ENCODE measurements around the gene GPS1.
A peak's percentile ranks its signal among the peaks of the same experiment; 100 is the strongest.

GPS1 gene

DNA sequence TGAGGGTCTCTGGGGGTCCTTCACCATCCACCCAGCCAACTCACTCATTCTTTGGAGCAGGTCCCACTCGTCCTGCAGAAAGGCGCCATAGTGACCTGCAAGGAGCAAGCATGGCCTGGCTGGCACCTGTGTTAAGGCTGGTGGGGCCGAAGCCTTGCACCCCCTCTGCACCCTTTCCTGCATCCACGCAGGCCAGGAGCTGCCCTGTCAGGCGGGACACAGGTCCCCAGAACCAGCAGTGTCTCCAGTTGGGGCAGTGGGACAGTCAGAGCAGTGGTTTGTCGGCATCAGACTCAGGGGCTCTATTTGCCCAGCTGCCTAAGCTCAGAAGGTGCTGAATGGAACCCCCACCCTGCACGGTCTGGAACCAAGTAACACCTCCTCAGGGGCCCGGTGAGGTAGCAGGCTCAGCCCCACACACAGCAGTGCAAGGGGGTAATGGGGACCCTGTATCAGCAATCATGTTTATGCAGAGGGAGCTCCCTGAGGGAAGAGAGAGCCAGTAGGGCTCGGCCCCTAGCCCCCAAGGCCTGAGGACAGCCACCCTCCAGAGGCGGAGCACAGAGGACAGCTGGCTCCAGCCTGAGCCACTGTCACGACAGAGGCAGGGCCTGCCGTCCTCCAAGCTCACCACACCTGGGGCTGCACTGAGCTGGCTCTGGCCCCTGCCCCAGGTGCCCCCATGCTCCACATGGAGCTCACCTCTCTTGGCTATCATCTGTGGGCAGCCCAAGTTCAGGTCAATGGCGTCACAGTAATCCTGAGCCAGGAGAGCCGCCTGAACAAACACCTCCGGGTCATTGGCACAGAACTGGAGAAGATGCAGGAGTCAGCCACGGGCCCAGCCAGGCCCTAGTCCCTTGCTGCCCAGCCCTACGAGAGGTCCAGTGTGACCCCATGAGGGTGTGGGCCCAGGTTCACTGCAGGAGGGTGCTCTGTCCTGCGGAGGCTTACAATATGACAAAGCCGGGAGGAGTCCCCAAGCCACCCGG lies 12.0 kb downstream of the GPS1 start:
- H3K4me3 ChIP-seq (ENCODE audit: low read depth, low read length): no peak overlapping the region
- TF ChIP-seq, protein P1, sequence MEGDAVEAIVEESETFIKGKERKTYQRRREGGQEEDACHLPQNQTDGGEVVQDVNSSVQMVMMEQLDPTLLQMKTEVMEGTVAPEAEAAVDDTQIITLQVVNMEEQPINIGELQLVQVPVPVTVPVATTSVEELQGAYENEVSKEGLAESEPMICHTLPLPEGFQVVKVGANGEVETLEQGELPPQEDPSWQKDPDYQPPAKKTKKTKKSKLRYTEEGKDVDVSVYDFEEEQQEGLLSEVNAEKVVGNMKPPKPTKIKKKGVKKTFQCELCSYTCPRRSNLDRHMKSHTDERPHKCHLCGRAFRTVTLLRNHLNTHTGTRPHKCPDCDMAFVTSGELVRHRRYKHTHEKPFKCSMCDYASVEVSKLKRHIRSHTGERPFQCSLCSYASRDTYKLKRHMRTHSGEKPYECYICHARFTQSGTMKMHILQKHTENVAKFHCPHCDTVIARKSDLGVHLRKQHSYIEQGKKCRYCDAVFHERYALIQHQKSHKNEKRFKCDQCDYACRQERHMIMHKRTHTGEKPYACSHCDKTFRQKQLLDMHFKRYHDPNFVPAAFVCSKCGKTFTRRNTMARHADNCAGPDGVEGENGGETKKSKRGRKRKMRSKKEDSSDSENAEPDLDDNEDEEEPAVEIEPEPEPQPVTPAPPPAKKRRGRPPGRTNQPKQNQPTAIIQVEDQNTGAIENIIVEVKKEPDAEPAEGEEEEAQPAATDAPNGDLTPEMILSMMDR (IDR thresholded peaks at IDR 0.05; ENCODE audit: low read depth, low read length): no peak

DNA sequence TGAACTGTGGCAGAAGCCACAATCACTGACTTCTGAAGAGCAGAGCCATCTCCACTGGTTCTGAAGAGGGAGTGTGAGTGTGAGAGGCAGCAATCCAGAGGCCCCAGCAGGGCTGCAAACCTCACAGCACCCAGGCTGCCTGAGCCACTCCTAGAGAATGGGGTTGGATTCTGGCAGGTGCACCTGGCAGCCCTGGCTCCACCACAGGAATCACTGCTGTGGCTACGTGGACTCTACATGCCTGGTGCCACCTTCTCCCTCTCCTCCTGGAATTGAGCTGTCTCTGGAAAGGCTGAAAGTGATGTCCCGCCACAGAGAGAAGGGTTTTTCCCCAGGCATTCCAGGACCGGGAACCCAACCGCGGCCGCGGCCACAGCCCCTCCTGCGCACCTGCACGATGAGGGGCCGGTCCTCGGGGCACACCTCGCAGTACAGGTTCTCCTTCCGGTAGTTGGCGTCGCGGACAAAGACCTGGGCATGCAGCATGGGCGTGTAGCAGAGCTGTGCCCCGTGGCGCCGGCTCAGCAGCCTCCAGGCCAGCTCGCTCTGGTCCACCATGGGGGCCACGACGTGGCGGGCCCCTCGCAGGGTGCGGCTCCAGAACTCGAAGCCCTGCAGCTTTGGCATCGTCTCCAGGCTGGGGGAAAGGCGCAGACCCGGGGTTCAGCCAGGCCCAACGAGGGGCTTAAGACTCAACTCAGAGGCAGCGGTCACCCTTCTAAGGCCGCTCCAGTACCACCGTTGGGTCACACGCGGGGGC lies 12.9 kb downstream of the GPS1 start:
- peak overlapping the region; percentile 85 for H3K4me3 ChIP-seq (ENCODE audit: low read depth, low read length)
- TF ChIP-seq, protein P1 (IDR thresholded peaks at IDR 0.05; ENCODE audit: low read depth, low read length): no peak

DNA sequence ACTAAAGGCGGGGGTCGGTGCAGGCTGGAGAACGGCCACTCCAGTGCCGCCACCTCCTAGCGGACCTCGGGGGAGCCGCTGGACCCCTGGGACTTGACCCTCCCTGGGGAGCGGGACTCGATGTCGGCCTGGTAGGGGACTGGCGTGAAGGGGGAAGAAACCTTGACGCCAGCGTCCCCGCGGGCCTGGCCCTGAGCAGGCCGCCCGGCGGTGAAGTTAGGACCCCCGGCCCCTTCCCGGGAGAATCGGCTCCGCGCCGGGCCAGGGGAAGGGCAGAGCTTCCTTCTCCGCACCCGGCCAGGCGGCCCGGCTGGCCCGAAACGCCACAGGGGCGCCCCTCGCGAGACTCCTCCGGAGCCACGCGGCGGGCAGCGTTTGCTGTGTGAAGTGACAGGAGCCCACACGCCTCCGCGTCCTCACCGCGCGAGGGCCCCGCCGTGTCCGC lies 13.5 kb downstream of the GPS1 start:
- peak overlapping the region; percentile 85 for H3K4me3 ChIP-seq (ENCODE audit: low read depth, low read length)
- TF ChIP-seq, protein P1 (IDR thresholded peaks at IDR 0.05; ENCODE audit: low read depth, low read length): no peak

DNA sequence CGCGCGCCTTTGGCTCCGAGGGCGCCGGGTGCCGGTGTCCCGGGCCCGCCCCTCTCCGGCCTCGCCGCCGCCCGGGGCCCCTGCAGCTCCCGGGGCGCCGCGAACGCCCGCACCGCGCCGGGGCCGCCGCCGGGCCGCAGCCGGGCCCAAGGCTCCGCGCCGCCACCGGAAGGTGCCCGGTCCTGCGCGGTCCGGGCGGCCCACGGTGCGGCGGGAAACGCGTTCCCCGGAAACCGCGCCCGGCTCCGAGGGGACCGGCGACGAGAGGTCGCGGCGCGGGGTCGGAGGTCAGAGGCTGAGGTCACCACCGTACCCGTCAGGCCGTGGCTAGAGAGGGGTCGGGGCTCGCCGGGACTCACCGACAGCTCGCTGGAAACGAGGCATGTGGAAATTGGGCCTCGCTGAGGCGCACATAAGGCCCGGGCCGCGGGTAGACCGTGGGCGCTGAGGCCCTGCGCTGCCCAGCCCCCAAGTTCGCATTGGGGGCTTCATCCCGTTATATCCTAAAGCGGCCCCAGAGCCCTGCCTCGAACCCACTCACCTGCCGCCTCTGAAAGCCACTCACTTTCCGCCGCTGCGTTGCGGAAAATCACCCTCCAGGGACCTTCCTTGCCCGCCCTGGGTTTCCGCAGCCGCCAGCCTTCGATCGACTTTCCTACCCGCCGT lies 14.1 kb downstream of the GPS1 start, which contains the start of gene DUS1L:
Gene DUS1L (minus strand): TSS at position 167 of the 666 bp plus-strand sequence. CDS start 745 bp downstream, outside the sequence.
- peak within 1 kb of the TSS; percentile 85 for H3K4me3 ChIP-seq (ENCODE audit: low read depth, low read length)
- TF ChIP-seq, protein P1 (IDR thresholded peaks at IDR 0.05; ENCODE audit: low read depth, low read length): no peak

DNA sequence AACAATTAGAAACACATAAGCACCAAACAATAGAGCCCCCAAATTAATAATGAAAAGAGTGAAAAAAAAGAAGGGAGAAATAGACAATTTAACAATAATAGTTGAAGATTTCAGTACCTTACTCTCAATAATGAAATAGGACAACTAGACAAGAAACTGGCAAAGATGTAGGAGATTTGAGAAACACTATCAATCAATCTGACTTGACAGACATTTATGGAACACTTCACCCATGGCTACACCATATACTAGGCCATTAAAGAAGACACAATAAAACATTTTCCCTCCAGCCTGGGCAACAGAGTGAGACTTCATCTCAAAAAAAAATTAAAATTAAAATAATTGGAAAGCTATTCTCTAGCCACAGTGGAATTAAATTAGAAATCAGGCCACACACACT lies 18.9 kb downstream of the GPS1 start:
- H3K4me3 ChIP-seq (ENCODE audit: low read depth, low read length): no peak overlapping the region
- TF ChIP-seq, protein P1 (IDR thresholded peaks at IDR 0.05; ENCODE audit: low read depth, low read length): no peak

DNA sequence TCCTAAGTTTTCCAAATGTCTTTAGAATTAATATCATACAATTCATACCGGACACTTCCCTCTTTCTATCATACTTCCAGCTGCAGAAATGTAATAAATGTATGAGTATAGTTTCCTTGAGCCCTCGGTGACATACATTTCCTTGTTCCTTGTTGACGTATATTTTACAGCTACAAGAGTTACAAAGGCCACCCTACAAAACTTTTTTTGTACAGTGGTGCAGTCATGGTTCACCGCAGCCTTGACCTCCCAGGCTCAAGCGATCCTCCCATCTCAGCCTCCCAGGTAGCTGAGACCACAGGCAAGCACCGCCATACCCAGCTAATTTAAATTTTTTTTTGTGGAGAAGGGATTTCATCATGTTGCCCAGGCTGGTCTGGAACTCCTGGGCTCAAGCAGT lies 21.1 kb downstream of the GPS1 start:
- TF ChIP-seq, protein P1 (IDR thresholded peaks at IDR 0.05; ENCODE audit: low read depth, low read length): no peak
- no peak overlapping the region for H3K4me3 ChIP-seq (ENCODE audit: low read depth, low read length)
